Colonic mucosa (tissue), 4 donors: ENCODE measurements around the gene DNAJB4. TPM values are rescaled to one million over a fixed set of nuclear protein-coding genes. Genes with fewer than 3 reads are reported as not detected.
A peak's percentile ranks its signal among the peaks of the same experiment; 100 is the strongest.

Experiments used
- DNase-seq: peaks from one replicate; pipeline ENCODE4 v3.0.0-alpha.2; 2020
- H3K27ac ChIP-seq: fragments of 200-600 bp; one replicate; pipeline ENCODE4 v1.8.0; 2021
- H3K27me3 ChIP-seq: fragments of 200-600 bp; one replicate; pipeline ENCODE4 v1.8.0; 2021
- H3K36me3 ChIP-seq: fragments of 200-600 bp; one replicate; pipeline ENCODE4 v1.8.0; 2021
- H3K4me1 ChIP-seq: fragments of 200-600 bp; one replicate; pipeline ENCODE4 v1.8.0; 2021; ENCODE audit warnings: mild to moderate bottlenecking
- H3K4me3 ChIP-seq: fragments of 200-600 bp; one replicate; pipeline ENCODE4 v1.8.0; 2021
- H3K9ac ChIP-seq, 2 donors: one replicate each; pipeline ENCODE4 v1.7.0; 2013; ENCODE audit warnings: control low read depth in 2 of 2, low read depth in 2 of 2, low read length in 2 of 2
- H3K9me3 ChIP-seq: fragments of 200-600 bp; one replicate; pipeline ENCODE4 v1.8.0; 2021
- CTCF ChIP-seq: fragments of 200-600 bp; IDR thresholded peaks from one replicate; pipeline ENCODE4 v1.8.0; 2022; ENCODE audit warnings: antibody characterized with exemption, mild to moderate bottlenecking
- intact Hi-C: fragments of 100-400 bp; cut with DNase I; formaldehyde crosslinking; loops from one replicate; pipeline ENCODE4 v1.14.1; 2022
- total RNA-seq, 2 donors: library from RNA; stranded (reverse); fragmentation: NEBNext Ultra II Directional in 1 of 2; extraction: Animal tissue kit (Norgen Biotek cat#: 25700) in 1 of 2; gene quantifications; one replicate each; pipeline ENCODE4 v1.2.1, GENCODE V29; 2021
- donor health status: healthy.
- donor health status: DM: no; HTN: no; CAD: no.
- donor health status: DM: no; HTN: no; CAD: no.

The DNAJB4 gene
- total RNA-seq, 2 donors from 2014 or later = 12.2 to 29.3 TPM

- H3K4me1 ChIP-seq = no peaks in the 10 kb centered on the region
- peak overlapping the region; percentile 77 for H3K4me3 ChIP-seq
- no peaks in the 10 kb centered on the region for H3K27me3 ChIP-seq
- no peaks in the 10 kb centered on the region for H3K9me3 ChIP-seq
- intact Hi-C loops = loop anchor here (10.0 kb wide), 1 partner anchor 50 kb away; no protein-coding TSS in a partner anchor
- H3K9ac ChIP-seq = peak overlapping the region; percentile 79 to 90
- H3K36me3 ChIP-seq = no peaks in the 10 kb centered on the region
- DNase-seq = peak; percentile 39
- H3K27ac ChIP-seq = peak overlapping the region; percentile 84
- no peak for TF ChIP-seq CTCF
Observed at GRCh38 chr1:78044796-78045562, 40.2 kb downstream of the DNAJB4 start.

GRCh38 chr1:78045563-78045925 is 40.8 kb downstream of the DNAJB4 start:
- Histone ChIP-seq H3K9ac (peak overlapping the region; percentile 79 to 90), H3K9me3 (no peaks in the 10 kb centered on the region), H3K36me3 (no peaks in the 10 kb centered on the region), H3K4me3 (peak overlapping the region; percentile 77), H3K4me1 (no peaks in the 10 kb centered on the region), H3K27me3 (no peaks in the 10 kb centered on the region), H3K27ac (peak overlapping the region; percentile 84)
- intact Hi-C loops = loop anchor here (10.0 kb wide), 1 partner anchor 51 kb away; no protein-coding TSS in a partner anchor
- TF ChIP-seq CTCF = no peak
- DNase-seq = no peak

- Histone ChIP-seq H3K36me3 (no peaks in the 10 kb centered on the region), H3K4me3 (peak within 1 kb of the TSS; percentile 77), H3K27ac (peak within 1 kb of the TSS; percentile 84), H3K27me3 (no peaks in the 10 kb centered on the region), H3K9ac (peak within 1 kb of the TSS; percentile 79 to 90), H3K4me1 (no peaks in the 10 kb centered on the region), H3K9me3 (no peaks in the 10 kb centered on the region)
- peak; percentile 75 for DNase-seq
- TF ChIP-seq CTCF = no peak
- intact Hi-C loops = loop anchor here (10.0 kb wide), 1 partner anchor 51 kb away; no protein-coding TSS in a partner anchor
Observed at GRCh38 chr1:78045926-78046778, 41.4 kb downstream of the DNAJB4 start, which contains the start of gene GIPC2. TSS of gene GIPC2 (plus strand) at chr1:78045966. CDS start at chr1:78046095, 129 bp downstream.

- Histone ChIP-seq H3K27ac (peak overlapping the region; percentile 84), H3K9me3 (no peaks in the 10 kb centered on the region), H3K36me3 (no peaks in the 10 kb centered on the region), H3K9ac (peak overlapping the region; percentile 9 to 90), H3K4me1 (no peaks in the 10 kb centered on the region), H3K27me3 (no peaks in the 10 kb centered on the region), H3K4me3 (peak overlapping the region; percentile 77)
- intact Hi-C loops = loop anchor here (10.0 kb wide), 1 partner anchor 52 kb away; no protein-coding TSS in a partner anchor
- DNase-seq = peak; percentile 26
- no peak for TF ChIP-seq CTCF
Observed at GRCh38 chr1:78047106-78047505, 42.4 kb downstream of the DNAJB4 start.

GRCh38 chr1:78047631-78048030 is 42.9 kb downstream of the DNAJB4 start:
- intact Hi-C loops = loop anchor here (10.0 kb wide), 1 partner anchor 53 kb away; no protein-coding TSS in a partner anchor
- no peak for DNase-seq
- H3K9ac ChIP-seq = no peak overlapping the region

More at GRCh38 chr1:78047631-78048030, 42.9 kb downstream of the DNAJB4 start:
- no peak overlapping the region for H3K27ac ChIP-seq
- no peaks in the 10 kb centered on the region for H3K9me3 ChIP-seq
- H3K36me3 ChIP-seq = no peaks in the 10 kb centered on the region
- H3K4me3 ChIP-seq = peak overlapping the region; percentile 77
- H3K27me3 ChIP-seq = no peaks in the 10 kb centered on the region
- no peak for TF ChIP-seq CTCF
- H3K4me1 ChIP-seq = no peaks in the 10 kb centered on the region
